ENCODE measurements around the gene EMC6.

DNA sequence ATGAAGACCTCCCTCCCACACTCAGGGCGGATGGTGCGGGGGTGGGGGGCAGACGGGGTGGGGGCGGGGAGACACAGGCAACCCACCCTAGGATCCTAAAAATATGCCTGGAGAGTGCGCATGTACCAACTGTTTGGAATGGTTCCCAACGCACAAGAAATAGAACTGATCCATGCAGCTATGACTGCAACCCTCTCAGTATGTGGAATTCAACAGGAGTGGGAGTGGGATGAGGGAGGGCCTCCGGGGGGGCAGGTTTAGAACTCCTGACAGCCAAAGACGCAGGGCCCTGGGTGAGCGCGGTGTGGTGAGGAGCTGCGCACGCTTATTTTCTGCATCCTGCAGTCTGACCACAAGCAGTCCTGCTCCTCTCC lies 28.5 kb downstream of the EMC6 start:
- TF ChIP-seq CTCF (IDR thresholded peaks at IDR 0.05; ENCODE audit: low read depth, low read length, poor library complexity, severe bottlenecking) (no peak), EZH2phosphoT487 (IDR thresholded peaks at IDR 0.05; ENCODE audit: borderline replicate concordance, low read length) (no peak)

Data from DOHH2 (cell line).